COLO668 (cell line): Measurements from ENCODE around the gene PSMA7.
A peak's percentile ranks its signal among the peaks of the same experiment; 100 is the strongest.

Experiments used
- DNase-seq: peaks from one replicate; lab custom pipeline; 2025; ENCODE audit not compliant: unreplicated experiment; lab: John Stamatoyannopoulos, UW

Gene PSMA7

DNA sequence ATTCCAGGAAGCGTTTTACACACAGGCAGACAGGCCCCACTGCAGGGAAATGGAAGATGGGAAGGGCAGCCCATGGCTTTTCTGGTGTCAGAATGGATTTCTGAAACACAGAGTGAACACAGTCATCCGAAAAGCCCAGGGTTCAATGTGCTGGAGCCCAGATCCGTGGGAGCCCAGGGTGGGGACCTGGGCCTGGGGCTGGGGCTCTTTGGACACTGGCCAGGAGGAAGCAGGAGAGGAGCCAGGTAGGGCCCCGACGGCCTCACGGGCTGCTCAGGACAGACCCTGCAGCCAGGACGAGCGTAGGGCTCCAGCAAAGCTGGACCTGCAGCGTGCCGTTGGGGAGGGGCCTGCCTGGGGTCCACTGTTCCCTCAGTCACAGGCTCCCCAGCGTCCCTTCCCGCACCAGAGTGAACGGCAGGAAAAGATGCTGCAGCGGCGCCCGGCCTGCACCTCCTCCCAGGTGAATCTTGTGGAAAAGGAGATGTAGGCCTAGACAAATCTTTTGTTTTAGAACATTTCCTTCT is 45.2 kb downstream of the PSMA7 start:
- no peak for DNase-seq

DNA sequence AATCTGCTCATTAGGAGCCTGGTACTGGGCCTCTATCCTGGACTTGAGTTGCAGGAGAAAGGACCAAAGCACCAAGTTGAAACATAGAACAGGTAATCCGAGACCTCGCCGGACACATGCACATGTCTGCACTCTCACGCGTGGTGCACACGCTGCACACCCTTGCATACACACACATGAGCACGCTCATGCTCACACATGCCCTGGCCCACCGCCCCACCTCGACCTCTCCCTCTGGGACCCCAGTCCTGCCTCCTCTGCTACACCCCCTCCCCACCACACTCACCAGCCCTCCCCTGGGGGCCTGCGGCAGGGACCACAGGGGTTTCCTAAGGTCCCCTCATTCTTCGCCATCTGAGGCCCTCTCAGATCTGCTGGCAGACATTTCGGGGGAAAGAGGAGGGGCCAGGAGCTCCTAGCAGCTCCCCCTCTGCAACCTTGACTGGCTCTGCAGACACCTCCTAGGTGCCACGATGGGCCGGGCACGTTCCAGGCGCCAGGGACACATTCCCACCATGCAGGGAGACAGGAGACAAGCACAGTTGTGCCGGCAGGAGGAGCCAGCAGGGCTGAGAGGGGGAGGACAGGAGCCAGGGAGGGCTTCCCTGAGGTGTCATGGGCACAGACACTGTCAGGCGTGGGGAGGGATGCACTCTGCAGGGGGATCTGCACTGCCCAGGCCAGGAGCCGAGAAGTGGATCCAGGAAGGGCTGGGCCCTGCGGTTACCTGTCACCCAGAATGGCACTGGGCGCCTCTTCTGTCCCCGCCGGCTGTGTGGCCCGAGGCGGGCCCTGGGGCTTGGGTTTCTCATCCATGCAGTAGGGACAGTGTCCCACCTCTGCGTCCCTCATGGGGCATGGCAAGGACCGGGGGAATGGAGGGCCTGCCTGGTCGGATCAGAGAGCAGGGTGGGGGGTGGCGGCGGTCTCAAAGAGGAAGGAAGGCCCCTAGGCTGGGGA is 46.5 kb downstream of the PSMA7 start:
- no peak for DNase-seq

DNA sequence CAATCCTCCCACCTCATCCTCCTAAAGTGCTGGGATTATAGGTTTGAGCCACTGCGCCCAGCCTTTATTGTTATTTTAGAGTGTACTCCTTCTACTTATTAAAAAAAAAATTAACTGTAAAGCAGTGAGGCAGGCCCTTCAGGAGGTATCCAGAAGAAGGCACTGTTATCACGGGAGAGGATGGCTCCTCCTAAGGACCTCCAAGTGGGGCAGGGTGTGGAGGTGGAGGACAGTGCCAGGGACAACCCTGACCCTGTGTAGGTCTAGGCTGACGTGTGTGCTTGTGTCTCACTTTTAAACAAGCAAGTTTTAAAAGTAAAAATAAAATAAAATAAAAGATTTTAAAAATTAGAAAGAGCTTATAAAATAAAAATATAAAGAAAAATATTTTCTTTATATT is 53.8 kb downstream of the PSMA7 start:
- no peak for DNase-seq

DNA sequence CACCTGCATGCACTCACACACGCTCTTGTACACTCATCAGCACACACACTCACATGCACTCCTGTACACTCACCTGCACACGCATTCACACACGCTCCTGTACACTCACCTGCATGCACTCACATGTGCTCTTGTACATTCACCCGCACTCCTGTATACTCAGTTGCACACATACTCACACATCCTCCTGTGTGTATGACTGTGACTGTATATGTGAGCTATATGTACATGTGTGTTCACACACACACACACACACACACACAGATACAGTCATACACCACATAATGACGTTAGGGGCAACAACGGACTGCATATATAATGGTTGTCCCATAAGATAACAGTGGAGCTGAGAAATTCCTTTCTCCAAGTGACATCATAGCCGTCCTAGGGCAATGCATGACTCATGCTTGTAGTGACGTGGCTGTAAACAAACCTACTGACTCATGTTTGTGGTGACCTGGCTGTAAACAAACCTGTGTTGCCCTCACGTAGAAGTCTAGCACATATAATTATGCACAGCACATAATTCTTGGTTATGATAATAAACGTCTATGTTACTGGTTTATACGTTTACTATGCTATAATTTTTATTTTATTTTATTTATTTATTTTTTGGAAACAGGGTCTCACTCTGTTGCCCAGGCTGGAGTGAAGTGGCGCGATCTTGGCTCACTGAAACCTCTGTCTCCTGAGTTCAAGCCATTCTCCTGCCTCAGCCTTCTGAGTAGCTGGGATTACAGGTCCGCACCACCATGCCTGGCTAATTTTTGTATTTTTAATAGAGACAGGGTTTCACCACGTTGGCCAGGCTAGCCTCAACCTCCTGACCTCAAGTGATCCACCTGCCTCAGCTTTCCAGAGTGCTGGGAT is 54.7 kb downstream of the PSMA7 start:
- peak; percentile 38 for DNase-seq

DNA sequence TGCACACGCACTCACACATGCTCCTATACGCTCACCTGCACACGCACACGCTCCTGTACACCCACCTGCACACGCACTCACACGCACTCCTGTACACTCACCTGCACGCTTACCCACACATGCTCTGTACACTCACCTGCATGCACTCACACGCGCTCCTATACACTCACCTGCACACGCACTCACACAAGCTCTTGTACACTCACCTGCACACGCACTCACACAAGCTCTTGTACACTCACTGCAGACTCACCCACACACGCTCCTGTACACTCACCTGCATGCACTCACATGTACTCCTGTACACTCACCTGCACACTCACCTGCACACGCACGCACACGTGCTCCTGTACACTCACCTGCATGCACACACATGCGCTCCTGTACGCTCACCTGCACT is 55.6 kb downstream of the PSMA7 start:
- DNase-seq, result no peak

DNA sequence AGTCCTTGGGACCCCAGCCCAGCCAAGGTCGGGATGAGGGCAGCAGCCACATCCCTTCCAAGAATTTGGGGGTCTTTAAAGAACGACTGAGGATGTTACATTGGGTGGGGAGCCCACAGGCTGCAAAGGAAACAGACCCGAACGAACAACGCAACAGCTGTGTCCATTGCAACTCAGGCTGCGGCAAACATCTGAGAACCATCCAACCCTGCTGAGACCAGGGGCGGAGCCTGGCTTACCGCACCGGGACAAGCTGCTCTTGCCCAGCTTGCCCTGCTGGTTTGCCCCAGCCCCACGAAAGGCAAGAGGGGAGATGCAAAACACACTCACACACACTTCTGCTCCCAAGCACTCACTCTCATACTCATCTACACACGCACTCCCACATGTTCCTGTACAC is 56.0 kb downstream of the PSMA7 start:
- DNase-seq, result peak; percentile 18
